Ovary (tissue), 3 donors: ENCODE measurements around the gene SMIM8.

ENCODE experiments used
- CTCF ChIP-seq, 3 donors: fragments of 450-650 bp in 2 of 3; fragments of 200-600 bp in 1 of 3; IDR thresholded peaks; one replicate each; pipeline versions ENCODE4 v1.5.1 to v1.8.0; 2016 to 2022; ENCODE audit warnings: antibody characterized with exemption in 3 of 3, mild to moderate bottlenecking in 1 of 3
- EP300 ChIP-seq: sonication (generic); formaldehyde crosslinking; IDR thresholded peaks from one replicate; pipeline ENCODE4 v1.6.1; 2017; ENCODE audit warnings: antibody characterized with exemption
- POLR2A ChIP-seq: fragments of 450-650 bp; IDR thresholded peaks from one replicate; pipeline ENCODE4 v1.6.1; 2017; ENCODE audit warnings: antibody characterized with exemption, mild to moderate bottlenecking, moderate library complexity
- donor health status: DM: no; HTN: no; CAD: no.

GRCh38 chr6:87373377-87373776 lies 51.0 kb downstream of the SMIM8 start:
- TF ChIP-seq EP300 (no peak), CTCF (IDR thresholded peaks at IDR 0.05) (no peak), POLR2A (no peak)
